ENCODE measurements around the gene TMEM154. TPM values are rescaled to one million over a fixed set of nuclear protein-coding genes. Genes with fewer than 3 reads are reported as not detected.

The TMEM154 gene
- polyA plus RNA-seq, 3 donors: 24.7 to 157 (median 117) TPM

GRCh38 chr4:152575533-152575932 is 104.3 kb downstream of the TMEM154 start:
- intact Hi-C loops (cut with micrococcal nuclease): no loop called here
- Mint-ChIP-seq H3K27ac (no peak overlapping the region), H3K9me3 (peaks cover 0 to 2% (median 0%) of the 10 kb centered on the region in 7 donors)

GRCh38 chr4:152573861-152574260 is 105.9 kb downstream of the TMEM154 start:
- intact Hi-C loops (cut with micrococcal nuclease): no loop called here
- Histone ChIP-seq H3K27ac (ENCODE audit: low read depth in 1 of 2, low read length in 2 of 2) (no peak overlapping the region), H4K20me1 (ENCODE audit: insufficient read depth, low read length) (no peaks in the 10 kb centered on the region), H3K9me3 (replicated peaks in 1 of 2; ENCODE audit: control insufficient read depth in 1 of 2, insufficient read depth in 1 of 2, low read length in 2 of 2) (no peaks in the 10 kb centered on the region), H3K27me3 (ENCODE audit: control insufficient read depth in 2 of 2, insufficient read depth in 2 of 2, low read length in 2 of 2) (no peaks in the 10 kb centered on the region), H3K4me3 (replicated peaks in 1 of 3; ENCODE audit: low read depth in 2 of 3, low read length in 3 of 3) (no peak overlapping the region), H2AFZ (ENCODE audit: insufficient read depth, low read depth, low read length, poor library complexity, severe bottlenecking) (no peak overlapping the region), H3K4me2 (replicated peaks; ENCODE audit: extremely low read depth, low read length, poor library complexity, severe bottlenecking) (no peak overlapping the region), H3K79me2 (ENCODE audit: insufficient read depth, low read length) (no peaks in the 10 kb centered on the region), H3K4me1 (ENCODE audit: control insufficient read depth in 1 of 2, insufficient read depth in 2 of 2, low read length in 2 of 2) (peaks cover 24 to 28% of the 10 kb centered on the region in 2 donors), H3K36me3 (replicated peaks in 1 of 2; ENCODE audit: control insufficient read depth in 1 of 2, insufficient read depth in 2 of 2, low read length in 2 of 2) (no peaks in the 10 kb centered on the region), H3K9ac (ENCODE audit: insufficient read depth, low read length, poor library complexity, severe bottlenecking) (no peak overlapping the region)
- DNase-seq: no peak
- no peaks in the 10 kb centered on the region for H3K36me3 Mint-ChIP-seq
- peaks cover 25% of the 10 kb centered on the region for H3K4me1 Mint-ChIP-seq
- peaks cover 0 to 2% (median 0%) of the 10 kb centered on the region in 7 donors for H3K9me3 Mint-ChIP-seq
- peaks cover 0 to 4% (median 2%) of the 10 kb centered on the region in 3 donors for H3K27me3 Mint-ChIP-seq (ENCODE audit: low read depth in 3 of 3)
- H3K4me3 Mint-ChIP-seq: peak overlapping the region in 1 of 2 donors; percentile 19
- WGBS (ENCODE audit: insufficient coverage): no CpG with 5 or more reads among the region's 2 CpGs
- H3K27ac Mint-ChIP-seq: no peak overlapping the region
- no peak for TF ChIP-seq CTCF (IDR thresholded peaks at IDR 0.05)

More at GRCh38 chr4:152575533-152575932, 104.3 kb downstream of the TMEM154 start:
- H3K4me2 ChIP-seq (replicated peaks; ENCODE audit: extremely low read depth, low read length, poor library complexity, severe bottlenecking): no peak overlapping the region
- no peaks in the 10 kb centered on the region for H3K79me2 ChIP-seq (ENCODE audit: insufficient read depth, low read length)
- peaks cover 24 to 28% of the 10 kb centered on the region in 2 donors for H3K4me1 ChIP-seq (ENCODE audit: control insufficient read depth in 1 of 2, insufficient read depth in 2 of 2, low read length in 2 of 2)
- TF ChIP-seq CTCF (IDR thresholded peaks at IDR 0.05): no peak
- Mint-ChIP-seq H3K27me3 (ENCODE audit: low read depth in 3 of 3) (peaks cover 2 to 4% (median 3%) of the 10 kb centered on the region in 3 donors), H3K36me3 (no peaks in the 10 kb centered on the region), H3K4me1 (peaks cover 25% of the 10 kb centered on the region), H3K4me3 (no peak overlapping the region)
- no peak overlapping the region for H3K4me3 ChIP-seq (replicated peaks in 1 of 3; ENCODE audit: low read depth in 2 of 3, low read length in 3 of 3)
- H3K27ac ChIP-seq (ENCODE audit: low read depth in 1 of 2, low read length in 2 of 2): no peak overlapping the region
- H4K20me1 ChIP-seq (ENCODE audit: insufficient read depth, low read length): no peaks in the 10 kb centered on the region
- no peaks in the 10 kb centered on the region for H3K27me3 ChIP-seq (ENCODE audit: control insufficient read depth in 2 of 2, insufficient read depth in 2 of 2, low read length in 2 of 2)
- no peak overlapping the region for H3K9ac ChIP-seq (ENCODE audit: insufficient read depth, low read length, poor library complexity, severe bottlenecking)
- H2AFZ ChIP-seq (ENCODE audit: insufficient read depth, low read depth, low read length, poor library complexity, severe bottlenecking): no peak overlapping the region
- DNase-seq: no peak
- H3K36me3 ChIP-seq (replicated peaks in 1 of 2; ENCODE audit: control insufficient read depth in 1 of 2, insufficient read depth in 2 of 2, low read length in 2 of 2): no peaks in the 10 kb centered on the region
- no CpG with 5 or more reads among the region's 1 CpG for WGBS (ENCODE audit: insufficient coverage)
- H3K9me3 ChIP-seq (replicated peaks in 1 of 2; ENCODE audit: control insufficient read depth in 1 of 2, insufficient read depth in 1 of 2, low read length in 2 of 2): no peaks in the 10 kb centered on the region
